Omental fat pad (tissue), 4 donors: ENCODE results near the gene RALGPS1. TPM values are rescaled to one million over a fixed set of nuclear protein-coding genes. Genes with fewer than 3 reads are reported as not detected.

Experiments
- ATAC-seq: fragments of 150-250 bp; one replicate; pipeline ENCODE4 v1.9.1; 2016; ENCODE audit warnings: mild to moderate bottlenecking, moderate library complexity; ENCODE audit not compliant: low FRiP score
- DNase-seq: peaks from one replicate; pipeline ENCODE4 v3.0.0-alpha.2; 2019; ENCODE audit warnings: low spot score
- CTCF ChIP-seq, 3 donors: fragments of 450-650 bp; IDR thresholded peaks; one replicate each; pipeline ENCODE4 v1.5.1; 2016 to 2017; ENCODE audit warnings: antibody characterized with exemption in 3 of 3, mild to moderate bottlenecking in 3 of 3, moderate library complexity in 2 of 3
- total RNA-seq, 4 donors: library from RNA; depleted of rRNA; stranded (reverse); fragments of >200 nt; gene quantifications; one replicate each; pipeline ENCODE4 v1.1.0, GENCODE V29; 2016

Gene RALGPS1
- total RNA-seq, 4 donors from 2014 or later: 4.0 to 15.3 (median 4.8) TPM

- TF ChIP-seq CTCF (IDR thresholded peaks at IDR 0.05): no peak
- no peak for DNase-seq
These were observed 221.7 kb downstream of the RALGPS1 start for GRCh38 chr9:127136081-127136879.

GRCh38 chr9:127136880-127137639, 222.5 kb downstream of the RALGPS1 start:
- no peak for TF ChIP-seq CTCF (IDR thresholded peaks at IDR 0.05)
- ATAC-seq (no peak), DNase-seq (no peak)

More at GRCh38 chr9:127136081-127136879, 221.7 kb downstream of the RALGPS1 start:
- ATAC-seq: no peak

- ATAC-seq (no peak), DNase-seq (no peak)
- no peak for TF ChIP-seq CTCF (IDR thresholded peaks at IDR 0.05)
These were observed 223.2 kb downstream of the RALGPS1 start for GRCh38 chr9:127137640-127138360.

DNA sequence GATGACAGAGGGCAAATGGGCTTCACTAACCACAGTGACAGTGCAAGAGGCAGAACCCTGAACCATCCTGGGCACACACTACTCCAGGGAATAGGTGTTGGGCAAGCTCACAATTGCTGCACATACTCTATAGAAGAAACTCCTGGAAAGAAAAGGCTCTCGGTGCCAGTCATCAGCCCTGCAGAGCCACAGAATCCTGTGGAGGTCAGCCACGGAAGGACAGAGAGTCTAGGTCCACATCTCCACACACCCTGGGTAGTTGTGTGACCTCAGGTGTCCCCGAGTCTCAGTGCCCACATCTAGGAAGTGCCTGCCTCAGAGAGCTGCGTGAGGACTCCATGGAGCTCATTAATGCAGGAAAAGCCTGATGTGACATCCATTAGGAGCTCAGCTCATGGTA, 223.9 kb downstream of the RALGPS1 start:
- no peak for TF ChIP-seq CTCF (IDR thresholded peaks at IDR 0.05)
- ATAC-seq: no peak
- no peak for DNase-seq

- ATAC-seq (no peak), DNase-seq (no peak)
- no peak for TF ChIP-seq CTCF (IDR thresholded peaks at IDR 0.05)
These were observed 224.6 kb downstream of the RALGPS1 start for GRCh38 chr9:127139071-127139731.

GRCh38 chr9:127139775-127140174, 225.2 kb downstream of the RALGPS1 start:
- ATAC-seq (no peak), DNase-seq (no peak)
- TF ChIP-seq CTCF (IDR thresholded peaks at IDR 0.05): no peak
